PC-3 (cell line): ENCODE results near the gene CDX2. TPM values are rescaled to one million over a fixed set of nuclear protein-coding genes. Genes with fewer than 3 reads are reported as not detected.

Source experiments
- ATAC-seq: fragments of 200-7000 bp; cut with Tn5 transposase; 2 replicates; pipeline ENCODE4 v1.9.1; 2020; ENCODE audit warnings: mild to moderate bottlenecking, moderate library complexity
- BruUV-seq: library from RNA; stranded (reverse); fragments of 400-500 nt; replicated peaks from 2 replicates; lab custom pipeline; 2021; lab: Mats Ljungman, UMichigan
- CTCF ChIA-PET: fragments of 300-600 bp; sonication (Branson Sonifier 250); formaldehyde crosslinking; loops from one replicate; lab custom pipeline; 2022; ENCODE audit warnings: antibody characterized with exemption; lab: Charles Lee
- POLR2A ChIA-PET: fragments of 300-600 bp; sonication (Branson Sonifier 250); formaldehyde crosslinking; loops from one replicate; lab custom pipeline; 2022; ENCODE audit warnings: antibody characterized with exemption; ENCODE audit not compliant: unreplicated experiment; lab: Charles Lee
- DNase-seq: peaks from one replicate; pipeline ENCODE4 v3.0.0-alpha.2; 2015
- H2AFZ ChIP-seq: fragments of 300-600 bp; sonication (generic); 2 replicates; pipeline ENCODE4 v1.6.0; 2016; ENCODE audit warnings: antibody characterized with exemption, low read length
- H3F3A ChIP-seq: fragments of 300-600 bp; sonication (generic); one replicate; pipeline ENCODE4 v1.6.0; 2017; ENCODE audit warnings: antibody characterized with exemption, low read length, control low read depth, mild to moderate bottlenecking; ENCODE audit not compliant: unreplicated experiment
- H3K27ac ChIP-seq: fragments of 300-600 bp; sonication (generic); 2 replicates; pipeline ENCODE4 v1.5.1; 2016; ENCODE audit warnings: mild to moderate bottlenecking, low read length
- H3K27me3 ChIP-seq: fragments of 300-600 bp; sonication (generic); 2 replicates; pipeline ENCODE4 v1.6.1; 2016; ENCODE audit warnings: low read length, mixed read lengths
- H3K36me3 ChIP-seq: fragments of 300-600 bp; sonication (generic); 2 replicates; pipeline ENCODE4 v1.6.1; 2016; ENCODE audit warnings: low read depth, mixed run types, low read length, mixed read lengths
- H3K4me1 ChIP-seq: fragments of 300-600 bp; sonication (generic); 2 replicates; pipeline ENCODE4 v1.5.1; 2016; ENCODE audit warnings: low read length; ENCODE audit not compliant: insufficient read depth
- H3K4me2 ChIP-seq: fragments of 300-600 bp; sonication (generic); 2 replicates; pipeline ENCODE4 v1.6.0; 2016; ENCODE audit warnings: low read length
- H3K4me3 ChIP-seq: fragments of 300-600 bp; sonication (generic); 2 replicates; pipeline ENCODE4 v1.5.1; 2016; ENCODE audit warnings: mild to moderate bottlenecking, low read length, mixed read lengths
- H3K79me2 ChIP-seq: fragments of 300-600 bp; sonication (generic); 2 replicates; pipeline ENCODE4 v1.6.1; 2017; ENCODE audit warnings: low read length, mixed read lengths
- H3K9ac ChIP-seq: fragments of 300-600 bp; sonication (generic); 2 replicates; pipeline ENCODE4 v1.6.0; 2016; ENCODE audit warnings: mild to moderate bottlenecking, low read length
- H3K9me2 ChIP-seq: fragments of 300-600 bp; sonication (generic); replicated peaks from 2 replicates; pipeline ENCODE4 v1.6.1; 2016; ENCODE audit warnings: mixed run types, low read length, mixed read lengths
- H3K9me3 ChIP-seq: fragments of 300-600 bp; sonication (generic); 2 replicates; pipeline ENCODE4 v1.6.1; 2016; ENCODE audit warnings: low read length, mixed read lengths
- H4K20me1 ChIP-seq: fragments of 300-600 bp; sonication (generic); 2 replicates; pipeline ENCODE4 v1.6.1; 2016; ENCODE audit warnings: low read length, mixed read lengths
- CTCF ChIP-seq: fragments of 300-600 bp; sonication (generic); conservative IDR thresholded peaks from 2 replicates; pipeline ENCODE4 v1.5.1; 2017; ENCODE audit warnings: antibody characterized with exemption, low read depth, mild to moderate bottlenecking, low read length
- EZH2 ChIP-seq: fragments of 300-600 bp; sonication (generic); IDR thresholded peaks from one replicate; pipeline ENCODE4 v1.6.1; 2017; ENCODE audit warnings: antibody characterized with exemption, mild to moderate bottlenecking, low read length; ENCODE audit not compliant: unreplicated experiment
- EZH2phosphoT487 ChIP-seq: fragments of 300-600 bp; sonication (generic); IDR thresholded peaks from 2 replicates; pipeline ENCODE4 v1.6.1; 2018; ENCODE audit warnings: mild to moderate bottlenecking, antibody characterized with exemption, low read length, borderline replicate concordance
- intact Hi-C: fragments of 100-400 bp; cut with micrococcal nuclease; formaldehyde crosslinking; loops from 2 replicates; pipeline ENCODE4 v1.9.0; 2023
- total RNA-seq: library from RNA; depleted of rRNA; stranded (reverse); fragments of >200 nt; gene quantifications from 2 replicates; pipeline ENCODE4 v1.2.3, GENCODE V29; 2014

The CDX2 gene
- total RNA-seq, 1 experiment from 2014 or later: 0.62 TPM

GRCh38 chr13:27919934-27920676 lies 49.0 kb downstream of the CDX2 start, which contains the start of gene PDX1:
PDX1 (plus strand) TSS chr13:27920000; CDS start chr13:27920139, 139 bp downstream.
- H3K36me3 ChIP-seq: no peaks in the 10 kb centered on the region
- peak within 1 kb of the TSS; percentile 31; the same call in 1 of the 2 replicates for H3K9ac ChIP-seq
- intact Hi-C loops: no loop called here
- H3K4me3 ChIP-seq: peak within 1 kb of the TSS; percentile 76
- no peaks in the 10 kb centered on the region for H3F3A ChIP-seq
- peaks cover 10% of the 10 kb centered on the region for H3K4me1 ChIP-seq
- H2AFZ ChIP-seq: peak within 1 kb of the TSS; percentile 95
- H3K9me2 ChIP-seq: no peaks in the 10 kb centered on the region
- H3K27me3 ChIP-seq: 0 out of 2 replicates have a peak, but pooled peaks cover 6% of the 10 kb centered on the region
- peak within 1 kb of the TSS; percentile 99 for H3K4me2 ChIP-seq
- TF ChIP-seq CTCF (no peak), EZH2phosphoT487 (no peak), EZH2 (no peak)
- no peaks in the 10 kb centered on the region for H3K79me2 ChIP-seq
- ChIA-PET CTCF (interaction anchor here (0.7 kb wide), 1 partner anchor 949 kb away, joined by 4 read pairs; no protein-coding TSS in a partner anchor), POLR2A (no interaction called here)
- no TSS peak for BruUV-seq
- H4K20me1 ChIP-seq: no peaks in the 10 kb centered on the region
- H3K27ac ChIP-seq: no peak within 1 kb of the TSS
- DNase-seq (peak; percentile 37), ATAC-seq (peak; percentile 11; the same call in 1 of the 2 replicates)
- no peaks in the 10 kb centered on the region for H3K9me3 ChIP-seq

- no peak for ATAC-seq
- H3K9me3 ChIP-seq: no peaks in the 10 kb centered on the region
- ChIA-PET CTCF (interaction anchor here (0.7 kb wide), 1 partner anchor 949 kb away, joined by 4 read pairs; no protein-coding TSS in a partner anchor), POLR2A (no interaction called here)
- H3F3A ChIP-seq: no peaks in the 10 kb centered on the region
- TF ChIP-seq CTCF: no peak
- no TSS peak for BruUV-seq
- no peak overlapping the region for H3K27ac ChIP-seq
- no peaks in the 10 kb centered on the region for H3K79me2 ChIP-seq
- peaks cover 12% of the 10 kb centered on the region for H3K4me1 ChIP-seq
- no peak overlapping the region for H3K4me3 ChIP-seq
- H2AFZ ChIP-seq: no peak overlapping the region
- no peaks in the 10 kb centered on the region for H4K20me1 ChIP-seq
- no peaks in the 10 kb centered on the region for H3K36me3 ChIP-seq
- no peak for DNase-seq
- H3K27me3 ChIP-seq: 0 out of 2 replicates have a peak, but pooled peaks cover 6% of the 10 kb centered on the region
- H3K4me2 ChIP-seq: peak overlapping the region; percentile 99; the same call in 1 of the 2 replicates
- H3K9me2 ChIP-seq: no peaks in the 10 kb centered on the region
- no peak overlapping the region for H3K9ac ChIP-seq
- intact Hi-C loops: no loop called here
Observed at GRCh38 chr13:27919659-27919933, 49.5 kb downstream of the CDX2 start.
